Measurements from ENCODE around the gene DERA.

DERA gene

GRCh38 chr12:16062611-16063010, 151.5 kb downstream of the DERA start:
- no peak overlapping the region for H3K9ac ChIP-seq (ENCODE audit: low read length)
- H3F3A ChIP-seq (ENCODE audit: insufficient read depth, low read length) = no peaks in the 10 kb centered on the region
- no peaks in the 10 kb centered on the region for H4K20me1 ChIP-seq (ENCODE audit: insufficient read depth, low read length)
- no peak overlapping the region for H3K4me3 ChIP-seq (ENCODE audit: low read length)
- H3K4me2 ChIP-seq (ENCODE audit: low read depth, low read length) = no peak overlapping the region
- H3K9me3 ChIP-seq (replicated peaks; ENCODE audit: insufficient read depth, low read length) = no peaks in the 10 kb centered on the region
- no peaks in the 10 kb centered on the region for H3K27me3 ChIP-seq (replicated peaks; ENCODE audit: insufficient read depth, low read length)
- H2AFZ ChIP-seq (ENCODE audit: low read length) = no peak overlapping the region
- H3K9me2 ChIP-seq (replicated peaks; ENCODE audit: insufficient read depth, low read length) = no peaks in the 10 kb centered on the region
- H3K36me3 ChIP-seq (replicated peaks; ENCODE audit: insufficient read depth, low read length) = no peaks in the 10 kb centered on the region
- no peaks in the 10 kb centered on the region for H3K4me1 ChIP-seq (ENCODE audit: low read length)
- TF ChIP-seq CTCF (IDR thresholded peaks at IDR 0.05; ENCODE audit: low read length) (no peak), EZH2phosphoT487 (IDR thresholded peaks at IDR 0.05; ENCODE audit: low read length) (no peak), EZH2 (optimal IDR thresholded peaks at IDR 0.05; ENCODE audit: low read depth, low read length) (no peak)
- DNase-seq = no peak
- no peak overlapping the region for H3K27ac ChIP-seq (ENCODE audit: low read length)
- H3K79me2 ChIP-seq (ENCODE audit: low read length) = no peaks in the 10 kb centered on the region

- Histone ChIP-seq H3K36me3 (replicated peaks; ENCODE audit: insufficient read depth, low read length) (no peaks in the 10 kb centered on the region), H3K9ac (ENCODE audit: low read length) (no peak overlapping the region), H3K27ac (ENCODE audit: low read length) (no peak overlapping the region), H3K79me2 (ENCODE audit: low read length) (no peaks in the 10 kb centered on the region), H3K9me2 (replicated peaks; ENCODE audit: insufficient read depth, low read length) (no peaks in the 10 kb centered on the region), H3K9me3 (replicated peaks; ENCODE audit: insufficient read depth, low read length) (no peaks in the 10 kb centered on the region), H3F3A (ENCODE audit: insufficient read depth, low read length) (no peaks in the 10 kb centered on the region), H2AFZ (ENCODE audit: low read length) (no peak overlapping the region), H3K27me3 (replicated peaks; ENCODE audit: insufficient read depth, low read length) (no peaks in the 10 kb centered on the region), H3K4me1 (ENCODE audit: low read length) (no peaks in the 10 kb centered on the region), H3K4me2 (ENCODE audit: low read depth, low read length) (no peak overlapping the region), H4K20me1 (ENCODE audit: insufficient read depth, low read length) (no peaks in the 10 kb centered on the region), H3K4me3 (ENCODE audit: low read length) (no peak overlapping the region)
- DNase-seq = no peak
- TF ChIP-seq CTCF (IDR thresholded peaks at IDR 0.05; ENCODE audit: low read length) = no peak
- TF ChIP-seq EZH2phosphoT487 (IDR thresholded peaks at IDR 0.05; ENCODE audit: low read length) = no peak
- TF ChIP-seq EZH2 (optimal IDR thresholded peaks at IDR 0.05; ENCODE audit: low read depth, low read length) = no peak
These were observed 152.6 kb downstream of the DERA start for GRCh38 chr12:16063726-16064125.

- Histone ChIP-seq H3K9me2 (replicated peaks; ENCODE audit: insufficient read depth, low read length) (no peaks in the 10 kb centered on the region), H3K4me2 (ENCODE audit: low read depth, low read length) (no peak overlapping the region), H3K4me1 (ENCODE audit: low read length) (no peaks in the 10 kb centered on the region)
These were observed 159.0 kb downstream of the DERA start for GRCh38 chr12:16070113-16070512.

More at GRCh38 chr12:16070113-16070512, 159.0 kb downstream of the DERA start:
- TF ChIP-seq CTCF (IDR thresholded peaks at IDR 0.05; ENCODE audit: low read length) (no peak), EZH2phosphoT487 (IDR thresholded peaks at IDR 0.05; ENCODE audit: low read length) (no peak), EZH2 (optimal IDR thresholded peaks at IDR 0.05; ENCODE audit: low read depth, low read length) (no peak)
- no peak overlapping the region for H3K27ac ChIP-seq (ENCODE audit: low read length)
- H3K36me3 ChIP-seq (replicated peaks; ENCODE audit: insufficient read depth, low read length) = no peaks in the 10 kb centered on the region
- no peaks in the 10 kb centered on the region for H3K27me3 ChIP-seq (replicated peaks; ENCODE audit: insufficient read depth, low read length)
- H4K20me1 ChIP-seq (ENCODE audit: insufficient read depth, low read length) = no peaks in the 10 kb centered on the region
- no peaks in the 10 kb centered on the region for H3K79me2 ChIP-seq (ENCODE audit: low read length)
- H3K9ac ChIP-seq (ENCODE audit: low read length) = no peak overlapping the region
- H3K9me3 ChIP-seq (replicated peaks; ENCODE audit: insufficient read depth, low read length) = no peaks in the 10 kb centered on the region
- no peak overlapping the region for H2AFZ ChIP-seq (ENCODE audit: low read length)
- no peak overlapping the region for H3K4me3 ChIP-seq (ENCODE audit: low read length)
- DNase-seq = no peak
- no peaks in the 10 kb centered on the region for H3F3A ChIP-seq (ENCODE audit: insufficient read depth, low read length)

Data from MM.1S (cell line).